Stimulated activated memory B cell treated with anti-CD40 and anti-IgM and Interleukin-4, amounts not matched to agents 10 μg/mL and 1 μg/mL and 100 μg/mL, for 72 hours (primary cell): ENCODE measurements around the gene TDRKH.
"Not testable (repeated sequence)": the region's sequence is repeated elsewhere in the genome, so short reads cannot be mapped to it uniquely, and the experiment has no call there.

ENCODE experiments used
- ATAC-seq: fragments of 150-1000 bp; cut with Tn5 transposase; 2 replicates; pipeline ENCODE4 v1.10.0; 2021
- H3K27ac Mint-ChIP-seq: one replicate; pipeline ENCODE4 v1.8.0; 2022; ENCODE audit warnings: mild to moderate bottlenecking, mixed read lengths
- H3K27me3 Mint-ChIP-seq: one replicate; pipeline ENCODE4 v1.8.0; 2022; ENCODE audit warnings: mixed read lengths
- H3K36me3 Mint-ChIP-seq: one replicate; pipeline ENCODE4 v1.8.0; 2022; ENCODE audit warnings: mixed read lengths
- H3K4me1 Mint-ChIP-seq: one replicate; pipeline ENCODE4 v1.8.0; 2022; ENCODE audit warnings: mixed read lengths
- H3K4me3 Mint-ChIP-seq: one replicate; pipeline ENCODE4 v1.8.0; 2022; ENCODE audit warnings: mild to moderate bottlenecking, moderate library complexity, mixed read lengths
- H3K9me3 Mint-ChIP-seq: one replicate; pipeline ENCODE4 v1.8.0; 2022; ENCODE audit warnings: mixed read lengths

Gene TDRKH

DNA sequence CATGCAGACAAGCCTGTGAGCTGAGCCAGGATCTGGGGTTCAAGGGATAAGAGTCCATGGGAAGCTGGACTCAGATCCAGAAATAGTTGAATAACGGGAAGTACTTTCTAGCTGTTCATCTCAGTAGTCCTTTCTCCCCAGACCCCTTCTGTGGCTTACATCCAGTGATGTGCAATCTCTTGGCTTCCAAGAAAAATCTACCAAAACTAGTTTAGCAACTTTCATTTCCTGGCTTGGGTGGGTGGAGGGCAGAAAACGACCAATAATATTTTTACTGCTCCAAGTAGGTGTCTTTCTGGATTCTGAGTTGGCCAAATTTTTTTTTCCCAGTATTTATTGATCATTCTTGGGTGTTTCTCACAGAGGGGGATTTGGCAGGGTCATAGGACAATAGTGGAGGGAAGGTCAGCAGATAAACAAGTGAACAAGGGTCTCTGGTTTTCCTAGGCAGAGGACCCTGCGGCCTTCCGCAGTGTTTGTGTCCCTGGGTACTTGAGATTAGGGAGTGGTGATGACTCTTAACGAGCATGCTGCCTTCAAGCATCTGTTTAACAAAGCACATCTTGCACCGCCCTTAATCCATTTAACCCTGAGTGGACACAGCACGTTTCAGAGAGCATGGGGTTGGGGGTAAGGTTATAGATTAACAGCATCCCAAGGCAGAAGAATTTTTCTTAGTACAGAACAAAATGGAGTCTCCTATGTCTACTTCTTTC, 21.8 kb downstream of the TDRKH start:
- not testable (repeated sequence) for H3K27ac Mint-ChIP-seq, H3K9me3 Mint-ChIP-seq, H3K36me3 Mint-ChIP-seq, H3K4me3 Mint-ChIP-seq, ATAC-seq, H3K27me3 Mint-ChIP-seq, H3K4me1 Mint-ChIP-seq

GRCh38 chr1:151763990-151764389, 26.3 kb downstream of the TDRKH start:
- no peaks in the 10 kb centered on the region for H3K9me3 Mint-ChIP-seq
- no peak for ATAC-seq
- peaks cover 18% of the 10 kb centered on the region for H3K4me1 Mint-ChIP-seq
- peaks cover 32% of the 10 kb centered on the region for H3K36me3 Mint-ChIP-seq
- H3K27ac Mint-ChIP-seq: peak overlapping the region; percentile 97
- no peaks in the 10 kb centered on the region for H3K27me3 Mint-ChIP-seq
- peak overlapping the region; percentile 88 for H3K4me3 Mint-ChIP-seq

- ATAC-seq: peak; percentile 99
- no peaks in the 10 kb centered on the region for H3K27me3 Mint-ChIP-seq
- peaks cover 32% of the 10 kb centered on the region for H3K36me3 Mint-ChIP-seq
- no peaks in the 10 kb centered on the region for H3K9me3 Mint-ChIP-seq
- H3K4me3 Mint-ChIP-seq: peak within 1 kb of the TSS; percentile 88
- H3K4me1 Mint-ChIP-seq: peaks cover 18% of the 10 kb centered on the region
- peak within 1 kb of the TSS; percentile 97 for H3K27ac Mint-ChIP-seq
Observed at GRCh38 chr1:151762941-151763921, 27.1 kb downstream of the TDRKH start, which contains the start of gene MRPL9. MRPL9 (minus strand) TSS chr1:151763496; CDS start chr1:151763479, 17 bp downstream.

GRCh38 chr1:151760597-151761385, 29.5 kb downstream of the TDRKH start:
- ATAC-seq: no peak
- Mint-ChIP-seq H3K4me1 (peaks cover 18% of the 10 kb centered on the region), H3K36me3 (peaks cover 46% of the 10 kb centered on the region), H3K9me3 (no peaks in the 10 kb centered on the region), H3K4me3 (no peak overlapping the region), H3K27ac (no peak overlapping the region), H3K27me3 (no peaks in the 10 kb centered on the region)

- no peaks in the 10 kb centered on the region for H3K9me3 Mint-ChIP-seq
- peaks cover 16% of the 10 kb centered on the region for H3K4me1 Mint-ChIP-seq
- peaks cover 53% of the 10 kb centered on the region for H3K36me3 Mint-ChIP-seq
- H3K27me3 Mint-ChIP-seq: no peaks in the 10 kb centered on the region
- no peak overlapping the region for H3K4me3 Mint-ChIP-seq
- no peak for ATAC-seq
- H3K27ac Mint-ChIP-seq: no peak overlapping the region
Observed at GRCh38 chr1:151759241-151759640, 31.1 kb downstream of the TDRKH start.

DNA sequence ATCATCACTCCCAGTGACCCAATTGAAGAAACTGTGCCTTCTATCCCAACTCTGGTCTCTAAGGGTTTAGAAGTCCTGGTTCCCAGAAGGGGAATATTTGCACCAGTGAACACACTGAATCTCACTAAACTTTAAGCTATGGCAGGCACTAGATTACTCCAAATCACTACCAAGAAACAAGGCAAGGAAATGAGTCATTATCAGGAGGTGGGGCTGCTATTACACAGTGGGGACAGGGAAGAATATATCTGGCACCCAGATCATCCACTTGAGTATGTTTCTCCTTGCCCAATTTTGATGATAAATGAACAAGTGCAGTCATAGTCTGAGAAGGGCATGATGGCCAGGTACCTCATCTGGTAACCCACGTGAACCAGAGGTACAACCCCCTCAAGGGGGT, 34.0 kb downstream of the TDRKH start:
- ATAC-seq: no peak
- H3K36me3 Mint-ChIP-seq: peaks cover 42% of the 10 kb centered on the region
- no peak overlapping the region for H3K4me3 Mint-ChIP-seq
- peaks cover 11% of the 10 kb centered on the region for H3K27me3 Mint-ChIP-seq
- no peak overlapping the region for H3K27ac Mint-ChIP-seq
- H3K9me3 Mint-ChIP-seq: no peaks in the 10 kb centered on the region
- H3K4me1 Mint-ChIP-seq: no peaks in the 10 kb centered on the region

DNA sequence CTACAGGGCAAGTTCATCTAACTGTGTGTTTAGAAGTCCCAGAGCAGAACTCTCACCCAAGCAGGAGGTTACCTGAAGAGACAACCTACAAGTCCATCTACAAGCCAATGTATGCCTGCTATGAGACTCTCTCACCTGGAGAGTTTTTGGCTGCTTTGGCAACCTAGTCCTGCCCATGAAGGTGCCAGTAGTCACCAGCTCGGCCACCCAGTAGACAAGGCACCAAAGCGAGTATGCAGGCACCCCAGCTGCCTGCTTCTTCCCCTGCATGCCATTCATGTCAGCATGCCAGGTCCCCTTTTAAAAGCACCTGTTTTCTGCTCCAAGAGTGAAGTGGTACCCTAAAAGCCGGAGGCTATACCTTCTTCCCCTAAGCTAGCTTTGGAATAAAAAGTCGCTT, 48.8 kb downstream of the TDRKH start:
- Mint-ChIP-seq H3K27ac (no peak overlapping the region), H3K4me1 (no peaks in the 10 kb centered on the region), H3K4me3 (no peak overlapping the region), H3K9me3 (peaks cover 8% of the 10 kb centered on the region), H3K27me3 (no peaks in the 10 kb centered on the region), H3K36me3 (no peaks in the 10 kb centered on the region)
- no peak for ATAC-seq

- peaks cover 9% of the 10 kb centered on the region for H3K9me3 Mint-ChIP-seq
- no peak for ATAC-seq
- H3K27ac Mint-ChIP-seq: no peak overlapping the region
- no peak overlapping the region for H3K4me3 Mint-ChIP-seq
- no peaks in the 10 kb centered on the region for H3K4me1 Mint-ChIP-seq
- H3K27me3 Mint-ChIP-seq: peaks cover 6% of the 10 kb centered on the region
- H3K36me3 Mint-ChIP-seq: no peaks in the 10 kb centered on the region
Observed at GRCh38 chr1:151739590-151740355, 50.5 kb downstream of the TDRKH start.

- Mint-ChIP-seq H3K36me3 (no peaks in the 10 kb centered on the region), H3K27ac (no peak overlapping the region), H3K4me1 (no peaks in the 10 kb centered on the region), H3K4me3 (no peak overlapping the region), H3K9me3 (peaks cover 9% of the 10 kb centered on the region), H3K27me3 (peaks cover 23% of the 10 kb centered on the region)
- ATAC-seq: no peak
Observed at GRCh38 chr1:151737479-151737878, 52.8 kb downstream of the TDRKH start.

DNA sequence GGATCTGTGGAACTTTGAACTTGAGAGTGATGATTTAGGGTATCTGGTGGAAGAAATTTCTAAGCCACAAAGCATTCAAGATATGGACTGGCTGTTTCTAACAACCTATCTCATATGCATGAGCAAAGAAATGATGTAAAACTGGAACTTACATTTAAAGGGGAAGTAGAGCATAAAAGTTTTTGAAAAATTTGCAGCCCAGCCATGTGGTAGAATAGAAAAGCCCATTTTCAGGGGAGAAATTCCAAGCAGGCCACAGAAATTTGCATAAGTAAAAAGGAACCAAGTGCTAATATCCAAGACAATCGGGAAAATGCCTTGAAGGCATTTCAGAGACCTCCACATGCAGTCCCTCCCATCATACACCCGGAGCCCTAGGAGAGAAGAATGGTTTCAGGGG, 53.3 kb downstream of the TDRKH start:
- Mint-ChIP-seq H3K4me3 (no peak overlapping the region), H3K27ac (no peak overlapping the region), H3K27me3 (peaks cover 27% of the 10 kb centered on the region), H3K9me3 (peaks cover 9% of the 10 kb centered on the region), H3K36me3 (no peaks in the 10 kb centered on the region), H3K4me1 (no peaks in the 10 kb centered on the region)
- no peak for ATAC-seq

GRCh38 chr1:151733995-151734394, 56.3 kb downstream of the TDRKH start:
- H3K9me3 Mint-ChIP-seq, H3K4me1 Mint-ChIP-seq, H3K27ac Mint-ChIP-seq, H3K36me3 Mint-ChIP-seq, ATAC-seq, H3K4me3 Mint-ChIP-seq: not testable (repeated sequence)
- H3K27me3 Mint-ChIP-seq: peaks cover 49% of the 10 kb centered on the region

GRCh38 chr1:151733126-151733525, 57.2 kb downstream of the TDRKH start:
- no peak overlapping the region for H3K4me3 Mint-ChIP-seq
- no peaks in the 10 kb centered on the region for H3K36me3 Mint-ChIP-seq
- no peaks in the 10 kb centered on the region for H3K4me1 Mint-ChIP-seq
- ATAC-seq: no peak
- H3K9me3 Mint-ChIP-seq: peaks cover 8% of the 10 kb centered on the region
- no peak overlapping the region for H3K27ac Mint-ChIP-seq
- peaks cover 49% of the 10 kb centered on the region for H3K27me3 Mint-ChIP-seq

- Mint-ChIP-seq H3K27ac (no peak overlapping the region), H3K27me3 (peaks cover 71% of the 10 kb centered on the region), H3K9me3 (no peaks in the 10 kb centered on the region), H3K36me3 (no peaks in the 10 kb centered on the region), H3K4me1 (no peaks in the 10 kb centered on the region), H3K4me3 (no peak overlapping the region)
- ATAC-seq: no peak
Observed at GRCh38 chr1:151729966-151730291, 60.4 kb downstream of the TDRKH start.

DNA sequence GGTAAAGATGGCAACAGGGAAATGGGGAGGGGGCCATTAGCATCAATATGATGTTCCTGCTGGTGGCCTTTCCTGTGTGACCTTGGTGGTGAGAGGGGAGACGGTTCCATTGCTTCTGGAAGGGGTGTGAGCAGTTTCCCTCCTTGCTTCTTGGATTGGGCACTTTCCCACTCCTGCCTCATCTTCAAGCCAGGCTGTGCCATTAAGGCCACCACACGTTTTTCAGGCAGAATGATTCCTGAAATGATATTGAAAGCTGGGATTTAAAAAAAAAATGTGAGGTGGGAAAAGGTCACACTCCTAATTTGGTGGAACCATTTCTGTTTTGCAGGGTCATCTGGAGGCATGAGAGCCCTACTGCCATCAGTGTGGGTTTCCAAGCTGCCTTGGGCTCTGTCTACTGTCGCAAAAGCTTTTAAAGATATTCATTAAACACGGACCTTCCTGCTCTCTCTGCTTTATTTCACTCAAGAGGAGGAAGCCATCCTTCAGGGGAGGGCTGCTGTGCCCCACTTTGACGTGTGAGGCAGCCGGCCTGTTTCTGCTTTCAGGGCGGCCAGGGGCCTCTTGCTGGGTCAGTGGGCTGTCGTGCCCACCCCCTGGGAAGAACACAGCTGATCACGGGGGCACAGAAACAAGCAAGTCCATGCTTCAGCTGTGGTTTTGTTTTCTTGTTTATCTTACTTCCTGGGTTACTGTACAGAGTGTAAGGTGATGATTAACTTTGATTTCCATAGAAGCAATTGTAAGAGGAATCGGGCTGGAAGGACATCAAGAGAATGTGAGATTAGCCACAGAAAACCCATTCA, 60.9 kb downstream of the TDRKH start:
- no peaks in the 10 kb centered on the region for H3K9me3 Mint-ChIP-seq
- H3K27me3 Mint-ChIP-seq: peaks cover 71% of the 10 kb centered on the region
- H3K36me3 Mint-ChIP-seq: no peaks in the 10 kb centered on the region
- no peaks in the 10 kb centered on the region for H3K4me1 Mint-ChIP-seq
- ATAC-seq: no peak
- no peak overlapping the region for H3K27ac Mint-ChIP-seq
- H3K4me3 Mint-ChIP-seq: no peak overlapping the region
